Small intestine (tissue), 7 donors: ENCODE data around the gene COL25A1. TPM values are rescaled to one million over a fixed set of nuclear protein-coding genes. Genes with fewer than 3 reads are reported as not detected.
A peak's percentile ranks its signal among the peaks of the same experiment; 100 is the strongest.

Source experiments
- DNase-seq, 2 donors: peaks; one replicate each; pipeline versions ENCODE4 v3.0.0 to v3.0.0-alpha.2; 2013
- FAIRE-seq: peaks from 2 replicates; lab custom pipeline; 2012; peaks lifted over from hg19 to GRCh38; lab: Jason Lieb, UNC
- H3K27ac ChIP-seq, 3 donors: one replicate each; pipeline ENCODE4 v1.5.1; 2013; ENCODE audit warnings: low read length in 2 of 3, mild to moderate bottlenecking in 2 of 3, control low read depth in 1 of 3, inconsistent platforms in 1 of 3, low read depth in 1 of 3, moderate library complexity in 1 of 3
- H3K27me3 ChIP-seq, 3 donors: one replicate each; pipeline ENCODE4 v1.6.1; 2013; ENCODE audit warnings: low read length in 3 of 3, inconsistent platforms in 1 of 3; ENCODE audit not compliant: control insufficient read depth in 3 of 3, insufficient read depth in 3 of 3
- H3K36me3 ChIP-seq, 3 donors: one replicate each; pipeline ENCODE4 v1.6.1; 2013; ENCODE audit warnings: low read length in 3 of 3, inconsistent platforms in 1 of 3, low read depth in 1 of 3, mild to moderate bottlenecking in 1 of 3, moderate library complexity in 1 of 3; ENCODE audit not compliant: control insufficient read depth in 3 of 3, insufficient read depth in 2 of 3
- H3K4me1 ChIP-seq, 3 donors: one replicate each; pipeline ENCODE4 v1.6.1; 2013; ENCODE audit warnings: low read length in 2 of 3, inconsistent platforms in 1 of 3, low read depth in 1 of 3, mild to moderate bottlenecking in 1 of 3, moderate library complexity in 1 of 3; ENCODE audit not compliant: control insufficient read depth in 3 of 3, insufficient read depth in 2 of 3
- H3K4me3 ChIP-seq, 3 donors: one replicate each; pipeline ENCODE4 v1.5.1; 2013; ENCODE audit warnings: low read length in 3 of 3, control low read depth in 1 of 3, inconsistent platforms in 1 of 3, low read depth in 1 of 3, mild to moderate bottlenecking in 1 of 3, moderate library complexity in 1 of 3
- H3K9me3 ChIP-seq, 2 donors: one replicate each; pipeline ENCODE4 v1.6.1; 2013; ENCODE audit warnings: low read depth in 1 of 2, low read length in 1 of 2; ENCODE audit not compliant: control insufficient read depth in 2 of 2, insufficient read depth in 1 of 2
- WGBS, 3 donors: extraction: QIAGEN DNeasy Blood & Tissue Kit; methylation state at CpG; one replicate each; pipeline ENCODE4 v1.1.7; 2013; 5-methylcytosine and 5-hydroxymethylcytosine counted together
- polyA plus RNA-seq, 4 donors: library from polyadenylated mRNA; stranded (reverse) in 3 of 4; unstranded in 1 of 4; fragments of 200-250 nt in 3 of 4; fragments of 120-200 nt in 1 of 4; gene quantifications; one replicate each; pipeline versions ENCODE4 v1.2.1 to v1.2.3, GENCODE V29; 2013
- donor health status: healthy with polysubstance abuse.
- donor health status: control.
- donor health status: control.
- donor health status: Bipolar disorder and iron deficiency.
- donor health status: healthy.

The COL25A1 gene
- polyA plus RNA-seq, 4 donors, result 0.24 to 6.2 (median 2.5) TPM

GRCh38 chr4:108926061-108926460 is 376.4 kb downstream of the COL25A1 start:
- Histone ChIP-seq H3K4me1 (no peaks in the 10 kb centered on the region), H3K4me3 (no peak overlapping the region), H3K36me3 (no peaks in the 10 kb centered on the region), H3K9me3 (no peaks in the 10 kb centered on the region), H3K27ac (no peak overlapping the region), H3K27me3 (no peaks in the 10 kb centered on the region)
- no peak for DNase-seq
- peak; percentile 5 for FAIRE-seq
- WGBS, 3 donors, result 79 to 86% (median 81%) methylated on average over 1 of the region's 1 CpG

- FAIRE-seq (no peak), DNase-seq (no peak)
- Histone ChIP-seq H3K27me3 (no peaks in the 10 kb centered on the region), H3K9me3 (no peaks in the 10 kb centered on the region), H3K4me1 (no peaks in the 10 kb centered on the region), H3K36me3 (no peaks in the 10 kb centered on the region), H3K4me3 (no peak overlapping the region), H3K27ac (no peak overlapping the region)
- 81 to 92% (median 90%) methylated on average over 5 of the region's 5 CpGs for whole genome bisulfite sequencing, 3 donors
Observed at GRCh38 chr4:108922191-108922590, 380.3 kb downstream of the COL25A1 start.

GRCh38 chr4:108920395-108921087 is 381.9 kb downstream of the COL25A1 start:
- FAIRE-seq, result no peak
- Histone ChIP-seq H3K4me1 (no peaks in the 10 kb centered on the region), H3K36me3 (no peaks in the 10 kb centered on the region), H3K4me3 (no peak overlapping the region), H3K27ac (no peak overlapping the region), H3K27me3 (no peaks in the 10 kb centered on the region), H3K9me3 (no peaks in the 10 kb centered on the region)
- 61 to 70% (median 67%) methylated on average over 2 of the region's 2 CpGs for WGBS, 3 donors
- no peak for DNase-seq

GRCh38 chr4:108919226-108919893 is 383.1 kb downstream of the COL25A1 start:
- H3K4me1 ChIP-seq, result no peaks in the 10 kb centered on the region
- no peaks in the 10 kb centered on the region for H3K9me3 ChIP-seq
- FAIRE-seq (no peak), DNase-seq (no peak)
- WGBS, 3 donors, result 74 to 81% (median 80%) methylated on average over 5 of the region's 5 CpGs
- no peak overlapping the region for H3K4me3 ChIP-seq
- H3K27ac ChIP-seq, result no peak overlapping the region
- H3K36me3 ChIP-seq, result no peaks in the 10 kb centered on the region
- H3K27me3 ChIP-seq, result no peaks in the 10 kb centered on the region

GRCh38 chr4:108917255-108917654 is 385.2 kb downstream of the COL25A1 start:
- DNase-seq (no peak), FAIRE-seq (no peak)
- Histone ChIP-seq H3K4me3 (no peak overlapping the region), H3K36me3 (no peaks in the 10 kb centered on the region), H3K9me3 (no peaks in the 10 kb centered on the region), H3K27ac (no peak overlapping the region), H3K27me3 (no peaks in the 10 kb centered on the region), H3K4me1 (no peaks in the 10 kb centered on the region)
- 80 to 82% (median 81%) methylated on average over 5 of the region's 5 CpGs for WGBS, 3 donors

GRCh38 chr4:108916638-108917037 is 385.8 kb downstream of the COL25A1 start:
- FAIRE-seq, result no peak
- no peaks in the 10 kb centered on the region for H3K9me3 ChIP-seq
- no peak overlapping the region for H3K4me3 ChIP-seq
- H3K4me1 ChIP-seq, result no peaks in the 10 kb centered on the region
- WGBS, 3 donors, result 89 to 98% (median 97%) methylated on average over 4 of the region's 4 CpGs
- no peak overlapping the region for H3K27ac ChIP-seq
- H3K36me3 ChIP-seq, result no peaks in the 10 kb centered on the region
- no peaks in the 10 kb centered on the region for H3K27me3 ChIP-seq
- no peak for DNase-seq

GRCh38 chr4:108906866-108907367 is 395.5 kb downstream of the COL25A1 start:
- WGBS, 3 donors, result 81 to 87% (median 86%) methylated on average over 8 of the region's 8 CpGs
- no peaks in the 10 kb centered on the region for H3K36me3 ChIP-seq
- no peaks in the 10 kb centered on the region for H3K9me3 ChIP-seq
- no peak overlapping the region for H3K4me3 ChIP-seq
- no peak overlapping the region for H3K27ac ChIP-seq
- DNase-seq, result no peak
- H3K4me1 ChIP-seq, result peaks cover 0 to 13% (median 3%) of the 10 kb centered on the region in 3 donors
- peaks cover 0 to 6% (median 0%) of the 10 kb centered on the region in 3 donors for H3K27me3 ChIP-seq
- no peak for FAIRE-seq

GRCh38 chr4:108906006-108906405 is 396.5 kb downstream of the COL25A1 start:
- Histone ChIP-seq H3K9me3 (no peaks in the 10 kb centered on the region), H3K4me3 (no peak overlapping the region), H3K27ac (no peak overlapping the region), H3K36me3 (no peaks in the 10 kb centered on the region), H3K27me3 (peaks cover 0 to 6% (median 0%) of the 10 kb centered on the region in 3 donors), H3K4me1 (peaks cover 0 to 12% (median 3%) of the 10 kb centered on the region in 3 donors)
- DNase-seq, result no peak
- WGBS, 3 donors, result 89 to 90% (median 90%) methylated on average over 6 of the region's 6 CpGs
- no peak for FAIRE-seq
